HG03060 (cell line): ENCODE measurements around the gene ZNF628.

Experiments
- ATAC-seq: cut with Tn5 transposase; IDR thresholded peaks from one replicate; pipeline ENCODE4 v1.9.1; 2021; ENCODE audit warnings: low read depth, moderate number of reproducible peaks; ENCODE audit not compliant: unreplicated experiment

The ZNF628 gene

DNA sequence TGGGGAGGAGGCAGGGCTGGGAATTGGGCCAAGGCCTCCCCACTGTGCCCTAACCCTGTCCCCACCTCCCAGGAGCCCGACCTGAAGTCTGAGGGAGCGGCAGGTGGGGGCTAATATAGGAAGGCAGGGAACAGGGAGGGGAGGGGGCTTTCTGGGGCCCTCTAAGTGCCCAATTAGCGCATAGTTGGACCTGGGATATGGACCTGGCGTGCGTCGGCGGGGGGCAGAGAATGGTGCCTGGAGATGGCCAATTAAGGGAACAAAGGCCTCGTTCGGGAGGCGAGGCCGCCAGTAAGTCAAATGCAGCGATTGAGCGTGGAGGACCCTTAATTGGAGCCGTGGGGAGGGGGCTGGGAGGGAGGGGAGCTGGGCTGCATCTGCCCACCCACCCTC lies 11.8 kb upstream of the ZNF628 start, which contains the start of gene C19orf85:
C19orf85 (minus strand) TSS at position 90 of the 393 bp plus-strand sequence. CDS start 197 bp downstream, outside the sequence.
- ATAC-seq, result no peak

DNA sequence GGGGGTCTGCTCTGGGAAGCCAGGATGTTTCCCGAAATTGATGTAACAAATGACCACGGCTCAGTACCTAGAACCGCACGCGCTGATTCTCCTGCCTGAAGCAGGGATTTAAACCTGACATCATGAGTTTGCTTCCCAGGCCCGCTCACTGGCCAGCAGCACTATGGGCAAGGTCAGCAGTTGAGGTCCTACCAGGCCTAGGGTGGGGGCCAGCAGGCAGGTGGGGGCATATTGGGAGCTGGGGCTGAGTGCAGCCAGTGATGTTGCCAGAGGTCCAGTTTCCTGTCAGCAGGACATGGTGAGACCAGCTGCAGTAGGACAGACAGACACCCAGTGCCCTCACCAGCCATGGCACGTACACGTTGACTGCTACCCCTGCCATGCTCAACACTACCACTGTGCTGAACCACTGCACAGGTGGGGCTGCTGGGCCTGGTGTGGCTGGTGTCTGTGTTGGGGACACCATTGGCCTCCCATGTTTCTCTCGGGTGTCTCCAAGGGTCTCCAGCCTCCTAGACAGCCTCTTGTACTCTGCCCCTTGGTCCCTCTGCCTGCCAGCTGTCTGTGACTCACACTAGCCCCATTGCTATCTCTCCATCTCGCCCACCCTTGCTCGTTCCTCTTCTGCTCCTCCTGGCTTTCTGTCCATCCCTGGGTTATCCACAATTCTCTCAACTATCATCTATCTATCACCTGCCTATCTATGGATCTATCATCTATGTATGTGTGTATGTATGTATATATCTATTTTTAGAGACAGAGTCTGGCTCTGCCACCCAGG lies 10.8 kb upstream of the ZNF628 start:
- no peak for ATAC-seq

DNA sequence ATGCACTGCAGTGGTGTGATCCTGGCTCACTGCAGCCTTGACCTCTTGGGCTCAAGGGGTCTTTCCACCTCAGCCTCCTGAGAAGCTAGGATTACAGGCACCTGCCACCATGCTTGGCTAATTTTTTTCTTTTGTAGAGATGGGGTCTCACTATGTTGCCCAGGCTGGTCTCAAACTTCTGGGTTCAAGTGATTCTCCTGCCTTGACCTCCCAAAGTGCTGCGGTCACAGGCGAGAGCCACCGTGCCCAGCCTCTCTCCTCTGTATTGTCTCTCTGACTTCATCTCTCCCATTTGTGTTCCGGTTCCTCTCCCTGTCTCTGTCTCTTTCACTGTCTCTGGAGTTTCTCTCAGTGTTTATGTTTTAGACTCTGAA lies 10.2 kb upstream of the ZNF628 start:
- ATAC-seq, result no peak

DNA sequence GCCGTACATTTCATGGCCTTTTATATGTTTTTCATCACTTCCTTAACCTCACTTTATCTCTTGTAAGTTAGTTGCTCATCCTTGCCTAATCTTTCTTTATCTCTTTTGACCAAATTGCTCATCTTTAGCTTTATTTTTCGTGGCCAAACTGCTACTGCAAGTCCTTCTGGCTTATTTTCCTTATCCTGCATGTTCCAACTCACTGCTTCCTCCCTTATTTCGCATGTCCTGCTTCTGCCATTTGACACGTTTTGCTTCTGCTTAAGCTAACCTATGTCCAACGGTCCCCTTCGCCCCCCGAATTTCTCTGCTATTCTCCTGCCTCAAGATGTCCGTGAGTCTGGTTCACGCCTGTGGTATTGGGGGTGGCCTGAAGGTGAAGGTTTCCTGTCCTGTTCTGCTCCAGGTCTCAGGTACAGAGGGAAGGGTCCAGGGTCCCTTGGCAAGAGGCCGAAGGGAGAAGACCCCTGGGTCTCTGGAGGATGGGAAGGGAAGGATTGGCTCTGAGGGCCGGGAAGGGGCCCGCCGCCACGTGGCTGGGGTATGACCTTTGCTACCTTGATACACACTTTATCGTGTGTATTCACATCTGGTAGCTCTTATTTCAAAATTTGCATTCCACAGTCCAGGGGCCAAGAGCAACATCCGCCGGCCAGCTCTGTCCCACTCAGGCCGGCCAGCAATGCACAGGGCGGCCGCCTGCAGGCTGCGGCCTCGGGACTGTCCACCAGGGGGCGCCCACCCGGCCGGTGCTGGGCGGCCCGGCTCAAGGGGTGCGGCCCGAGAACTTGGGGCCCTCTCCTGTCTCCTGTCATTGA lies 9.0 kb upstream of the ZNF628 start:
- ATAC-seq, result no peak

DNA sequence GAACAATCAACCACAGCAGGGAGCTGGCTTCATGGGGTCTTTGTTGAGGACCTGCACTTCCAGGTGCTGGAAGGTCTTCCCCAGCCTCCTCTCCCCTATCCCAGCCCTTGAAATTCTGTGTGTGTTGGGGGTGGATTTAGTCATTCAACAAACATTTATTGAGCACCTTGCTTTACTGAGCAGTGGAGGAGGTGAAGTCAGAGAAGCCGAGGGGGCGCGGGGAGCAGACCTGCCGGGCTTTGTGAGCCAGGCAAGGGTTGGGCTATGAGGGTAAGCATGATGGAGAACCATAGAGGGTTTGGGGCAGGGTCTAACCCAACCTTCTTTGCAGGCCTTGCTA lies 8.4 kb upstream of the ZNF628 start:
- no peak for ATAC-seq

DNA sequence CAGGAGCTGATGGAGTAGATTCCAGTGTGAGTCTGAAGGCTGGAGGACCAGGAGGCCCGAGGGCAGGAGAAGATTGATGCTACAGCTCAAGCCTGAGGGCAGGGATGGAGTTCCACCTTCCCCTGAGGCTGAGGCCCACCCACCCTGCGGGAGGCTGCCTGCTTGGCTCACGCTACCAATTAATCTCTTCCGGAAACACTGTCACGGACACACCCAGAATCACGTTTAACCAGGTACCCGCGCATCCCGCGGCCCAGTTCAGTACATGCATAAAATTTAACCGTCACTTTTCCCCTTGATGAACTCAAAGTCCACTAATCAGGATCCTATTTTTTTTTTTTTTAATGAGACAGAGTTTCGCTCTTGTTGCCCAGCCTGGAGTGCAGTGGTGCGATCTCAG lies 5.2 kb upstream of the ZNF628 start:
- ATAC-seq, result no peak

DNA sequence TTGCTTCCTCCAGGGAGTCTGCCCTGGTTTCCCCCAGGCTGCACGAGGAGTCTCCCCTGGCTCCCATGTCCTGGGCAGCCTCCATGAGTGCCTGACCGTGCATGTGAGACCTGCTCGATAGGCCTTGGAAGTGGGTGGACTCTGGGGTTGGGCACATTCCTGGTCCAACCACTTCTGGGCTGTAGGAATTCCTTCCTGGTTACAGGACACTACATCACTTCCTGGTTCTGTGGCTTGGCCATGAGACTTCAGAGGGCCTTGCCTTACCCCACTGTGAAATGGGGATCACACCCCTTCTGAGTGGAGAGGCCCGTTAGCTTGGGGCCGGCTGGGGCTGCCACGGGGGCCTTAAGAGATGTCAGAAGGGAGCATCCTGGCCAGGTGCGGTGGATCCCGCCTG lies 4.0 kb upstream of the ZNF628 start:
- ATAC-seq, result no peak

DNA sequence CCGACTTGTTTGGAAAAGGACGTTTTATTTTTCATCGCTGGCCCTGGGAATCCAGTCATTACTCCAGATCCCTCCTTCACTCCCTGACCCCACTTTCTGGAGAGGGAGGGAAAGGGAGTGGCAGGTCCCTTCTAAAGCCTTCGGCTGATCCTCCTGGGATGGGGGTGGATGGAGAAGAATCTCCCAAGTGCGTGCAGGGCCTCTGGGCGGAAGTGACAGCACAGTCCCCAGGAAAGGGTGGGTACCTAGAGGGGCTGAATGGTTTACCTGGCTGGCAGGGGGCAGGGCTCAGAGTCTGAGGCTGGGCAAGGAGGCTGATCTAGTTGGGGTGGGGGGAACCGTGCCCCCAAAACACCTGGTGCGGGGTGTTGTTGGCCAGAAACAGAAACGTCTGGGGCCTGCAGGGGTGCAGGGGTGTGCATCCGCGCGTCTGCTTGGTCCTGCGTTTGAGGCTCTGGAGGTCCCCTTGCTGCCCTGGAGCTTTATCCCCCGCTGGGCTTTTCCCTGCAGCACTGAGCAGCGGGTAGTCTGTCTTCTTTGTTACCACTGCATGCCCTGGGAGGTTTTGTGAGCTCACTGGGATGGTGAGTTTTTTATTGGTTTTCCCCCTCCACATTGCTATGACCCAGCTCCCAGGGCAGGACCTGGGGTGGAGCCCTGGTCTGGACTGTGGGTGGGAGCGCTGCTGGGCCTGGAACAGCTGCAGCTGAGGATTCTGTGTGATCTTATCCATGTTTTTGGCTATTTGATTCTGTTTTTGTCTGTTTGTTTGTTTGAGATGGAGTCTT lies 3.0 kb upstream of the ZNF628 start:
- ATAC-seq, result no peak

DNA sequence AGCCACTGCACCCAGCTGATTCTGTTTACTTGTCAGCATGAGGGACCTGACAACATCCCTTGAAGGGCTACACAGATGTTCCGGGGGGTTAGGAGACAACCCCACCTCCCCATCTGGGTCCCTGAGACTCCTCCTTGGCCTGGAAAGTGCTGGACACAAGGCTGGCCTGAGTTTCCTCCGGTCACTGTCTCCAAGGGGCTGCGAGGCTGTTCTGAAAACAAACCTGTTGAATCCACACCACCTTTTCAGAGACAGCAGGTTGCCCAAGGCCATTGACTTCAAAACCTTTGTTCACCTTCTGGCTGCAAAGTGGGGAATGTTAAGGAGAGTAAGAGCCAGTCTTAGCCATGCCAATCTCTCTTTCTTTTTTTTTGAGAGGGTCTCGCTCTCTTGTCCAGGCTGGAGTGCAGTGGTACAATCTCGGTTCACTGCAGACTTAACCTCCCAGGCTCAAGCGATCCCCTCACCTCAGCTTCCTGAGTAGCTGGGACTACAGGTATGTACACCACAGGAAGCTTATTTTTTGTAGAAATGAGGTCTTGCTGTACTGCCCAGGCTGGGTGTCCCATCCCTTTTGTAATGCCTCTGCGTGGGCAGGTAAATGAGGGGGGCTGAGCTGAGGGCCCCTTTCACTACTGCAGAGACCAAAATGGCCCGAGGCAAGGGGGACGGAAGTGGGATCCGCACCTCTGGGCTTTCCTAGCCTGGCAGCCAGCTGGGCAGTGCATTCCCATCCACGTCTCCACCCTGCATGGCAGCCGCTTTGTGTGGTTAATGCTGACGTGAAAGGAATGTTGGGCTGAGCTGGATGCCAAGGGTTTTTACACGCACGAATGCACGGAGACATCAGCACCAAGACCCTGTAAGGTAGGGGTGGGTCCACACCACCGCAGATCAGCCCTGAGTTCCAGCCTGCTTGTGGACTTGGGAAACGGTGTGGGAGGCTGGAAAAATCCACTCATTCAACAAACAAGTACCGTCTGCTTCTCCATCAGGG lies 1.9 kb upstream of the ZNF628 start:
- ATAC-seq, result no peak

DNA sequence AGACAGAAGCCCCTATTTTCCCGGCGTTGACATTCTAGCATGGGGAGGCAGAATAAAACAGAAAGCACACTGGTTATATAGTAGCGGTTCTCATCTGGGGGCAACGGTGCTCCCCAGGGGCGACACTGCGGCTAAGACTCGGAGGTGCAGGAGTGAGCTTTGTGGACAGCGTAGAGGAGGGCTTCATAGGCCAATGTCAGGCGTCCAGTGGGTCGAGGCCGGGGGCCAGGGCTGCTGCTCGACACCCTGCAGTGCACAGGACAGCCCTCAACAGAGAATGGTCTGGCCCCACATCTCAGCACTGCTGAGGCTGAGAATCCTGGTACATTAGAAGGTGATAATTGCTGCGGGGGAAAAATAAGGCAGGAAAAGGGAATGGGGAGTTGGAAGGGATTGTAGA lies 1.5 kb downstream of the ZNF628 start:
- ATAC-seq, result no peak

DNA sequence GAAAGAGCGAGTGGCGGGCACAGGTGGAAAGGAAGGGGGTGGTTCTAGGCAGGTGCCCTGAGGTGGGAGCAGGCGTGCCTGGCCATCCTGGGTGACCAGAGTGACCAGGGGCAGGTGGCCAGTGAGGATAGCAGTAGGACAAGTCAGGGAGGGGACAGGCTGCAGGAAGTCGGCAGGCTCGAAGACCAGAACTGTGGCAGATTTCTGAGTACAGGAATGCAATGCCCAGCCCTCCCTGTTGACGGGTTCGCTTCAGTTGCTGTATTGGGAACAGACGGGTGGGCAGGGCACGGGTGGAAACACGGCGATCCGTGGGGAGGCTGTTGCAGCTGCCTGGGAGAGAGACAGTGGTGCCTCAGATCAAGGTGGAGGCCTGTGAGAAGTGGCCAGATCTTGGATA lies 1.9 kb downstream of the ZNF628 start:
- ATAC-seq, result no peak

DNA sequence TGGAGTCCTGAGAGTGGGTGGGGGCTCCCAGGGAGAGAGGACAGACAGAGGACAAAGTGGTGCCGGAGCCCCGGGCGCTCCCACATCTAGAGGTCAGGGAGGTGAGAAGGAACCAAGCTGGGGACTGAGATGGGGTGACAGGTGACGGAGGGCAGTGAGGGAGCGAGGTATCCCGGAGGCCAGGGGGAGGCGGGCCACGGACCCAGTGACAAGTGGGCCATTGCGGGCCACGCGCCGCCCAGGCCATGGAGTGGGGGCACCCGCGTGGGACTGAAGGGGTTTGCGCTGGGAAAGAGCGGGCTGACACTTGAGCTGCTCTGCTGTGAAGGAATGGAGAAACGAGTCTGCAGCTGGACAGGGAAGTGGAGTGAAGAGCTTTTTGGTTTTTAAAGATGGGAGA lies 2.6 kb downstream of the ZNF628 start:
- no peak for ATAC-seq

DNA sequence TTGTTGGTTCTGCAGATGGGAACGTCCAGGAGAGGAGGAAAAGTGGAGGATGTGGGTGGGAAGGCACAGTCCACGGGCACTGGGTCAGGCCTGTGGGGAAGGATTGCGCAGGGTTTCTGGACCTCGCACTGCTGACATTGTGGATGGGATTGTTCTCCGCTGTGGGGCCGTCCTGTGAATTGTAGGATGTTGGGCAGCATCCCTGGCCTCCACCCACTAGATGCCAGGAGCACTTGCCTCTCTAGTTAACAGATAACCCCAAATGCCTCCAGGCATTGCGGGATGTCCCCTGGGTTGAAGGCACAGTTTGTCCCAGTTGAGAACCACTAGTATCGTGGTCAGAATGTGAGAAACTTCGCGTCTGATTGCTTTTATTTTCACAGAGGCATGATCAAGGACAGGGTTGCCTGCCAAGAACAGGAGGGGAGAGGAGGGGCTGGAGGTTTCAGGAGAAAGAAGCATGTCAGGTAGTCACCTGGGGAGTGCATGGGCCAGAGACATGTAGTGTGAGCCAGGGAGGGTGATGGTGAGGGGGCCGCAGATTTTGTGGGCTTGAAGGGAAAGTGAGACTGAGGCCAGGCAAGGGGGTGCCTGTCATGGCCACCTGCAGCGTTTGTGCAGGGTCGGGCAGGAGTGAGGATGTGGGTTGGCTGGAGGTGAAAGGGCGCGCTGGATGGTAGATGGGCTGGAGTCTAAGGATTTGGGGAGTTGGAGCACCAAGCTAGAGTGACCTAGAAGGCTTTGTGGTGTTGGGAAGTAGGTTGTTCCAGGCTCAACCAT lies 3.2 kb downstream of the ZNF628 start:
- ATAC-seq, result no peak

DNA sequence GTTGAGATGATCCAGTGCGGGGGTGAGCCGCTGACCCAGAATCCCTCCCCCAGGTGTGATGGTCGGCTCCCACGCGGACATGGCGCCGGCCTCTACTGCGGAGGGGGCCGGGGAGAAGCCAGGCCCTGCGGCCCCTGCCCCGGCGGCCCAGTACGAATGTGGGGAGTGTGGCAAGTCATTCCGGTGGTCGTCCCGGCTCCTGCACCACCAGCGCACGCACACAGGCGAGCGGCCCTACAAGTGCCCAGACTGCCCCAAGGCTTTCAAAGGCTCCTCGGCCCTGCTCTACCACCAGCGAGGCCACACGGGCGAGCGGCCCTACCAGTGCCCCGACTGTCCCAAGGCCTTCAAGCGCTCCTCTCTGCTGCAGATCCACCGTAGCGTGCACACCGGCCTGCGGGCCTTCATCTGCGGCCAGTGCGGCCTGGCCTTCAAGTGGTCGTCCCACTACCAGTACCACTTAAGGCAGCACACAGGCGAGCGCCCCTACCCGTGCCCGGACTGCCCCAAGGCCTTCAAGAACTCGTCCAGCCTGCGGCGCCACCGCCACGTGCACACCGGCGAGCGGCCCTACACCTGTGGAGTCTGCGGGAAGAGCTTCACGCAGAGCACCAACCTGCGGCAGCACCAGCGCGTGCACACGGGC lies 4.9 kb downstream of the ZNF628 start:
- ATAC-seq, result no peak

DNA sequence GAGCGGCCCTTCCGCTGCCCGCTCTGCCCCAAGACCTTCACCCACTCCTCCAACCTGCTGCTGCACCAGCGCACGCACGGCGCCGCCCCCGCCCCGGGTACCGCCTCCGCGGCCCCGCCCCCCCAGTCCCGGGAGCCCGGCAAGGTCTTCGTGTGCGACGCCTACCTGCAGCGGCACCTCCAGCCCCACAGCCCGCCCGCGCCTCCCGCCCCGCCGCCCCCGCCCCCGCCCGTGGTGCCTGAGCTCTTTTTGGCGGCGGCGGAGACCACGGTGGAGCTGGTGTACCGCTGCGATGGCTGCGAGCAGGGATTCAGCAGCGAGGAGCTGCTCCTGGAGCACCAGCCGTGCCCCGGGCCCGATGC lies 5.4 kb downstream of the ZNF628 start:
- no peak for ATAC-seq

DNA sequence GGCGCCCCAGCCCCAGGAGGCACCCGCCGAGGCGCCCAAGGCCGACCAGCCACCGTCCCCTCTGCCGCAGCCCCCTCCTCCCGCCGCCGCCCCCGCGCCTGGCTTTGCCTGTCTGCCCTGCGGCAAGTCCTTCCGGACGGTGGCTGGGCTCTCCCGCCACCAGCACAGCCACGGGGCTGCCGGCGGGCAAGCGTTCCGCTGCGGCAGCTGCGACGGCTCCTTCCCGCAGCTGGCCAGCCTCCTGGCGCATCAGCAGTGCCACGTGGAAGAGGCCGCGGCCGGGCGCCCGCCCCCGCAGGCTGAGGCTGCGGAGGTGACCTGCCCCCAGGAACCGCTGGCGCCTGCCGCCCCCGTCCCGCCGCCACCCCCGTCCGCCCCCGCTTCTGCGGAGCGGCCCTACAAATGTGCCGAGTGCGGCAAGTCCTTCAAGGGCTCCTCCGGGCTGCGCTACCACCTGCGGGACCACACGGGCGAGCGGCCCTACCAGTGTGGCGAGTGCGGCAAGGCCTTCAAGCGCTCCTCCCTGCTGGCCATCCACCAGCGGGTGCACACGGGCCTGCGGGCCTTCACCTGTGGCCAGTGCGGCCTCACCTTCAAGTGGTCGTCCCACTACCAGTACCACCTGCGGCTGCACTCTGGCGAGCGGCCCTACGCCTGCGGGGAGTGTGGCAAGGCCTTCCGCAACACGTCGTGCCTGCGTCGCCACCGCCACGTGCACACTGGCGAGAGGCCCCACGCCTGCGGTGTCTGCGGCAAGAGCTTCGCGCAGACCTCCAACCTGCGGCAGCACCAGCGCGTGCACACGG lies 5.9 kb downstream of the ZNF628 start:
- ATAC-seq, result no peak

DNA sequence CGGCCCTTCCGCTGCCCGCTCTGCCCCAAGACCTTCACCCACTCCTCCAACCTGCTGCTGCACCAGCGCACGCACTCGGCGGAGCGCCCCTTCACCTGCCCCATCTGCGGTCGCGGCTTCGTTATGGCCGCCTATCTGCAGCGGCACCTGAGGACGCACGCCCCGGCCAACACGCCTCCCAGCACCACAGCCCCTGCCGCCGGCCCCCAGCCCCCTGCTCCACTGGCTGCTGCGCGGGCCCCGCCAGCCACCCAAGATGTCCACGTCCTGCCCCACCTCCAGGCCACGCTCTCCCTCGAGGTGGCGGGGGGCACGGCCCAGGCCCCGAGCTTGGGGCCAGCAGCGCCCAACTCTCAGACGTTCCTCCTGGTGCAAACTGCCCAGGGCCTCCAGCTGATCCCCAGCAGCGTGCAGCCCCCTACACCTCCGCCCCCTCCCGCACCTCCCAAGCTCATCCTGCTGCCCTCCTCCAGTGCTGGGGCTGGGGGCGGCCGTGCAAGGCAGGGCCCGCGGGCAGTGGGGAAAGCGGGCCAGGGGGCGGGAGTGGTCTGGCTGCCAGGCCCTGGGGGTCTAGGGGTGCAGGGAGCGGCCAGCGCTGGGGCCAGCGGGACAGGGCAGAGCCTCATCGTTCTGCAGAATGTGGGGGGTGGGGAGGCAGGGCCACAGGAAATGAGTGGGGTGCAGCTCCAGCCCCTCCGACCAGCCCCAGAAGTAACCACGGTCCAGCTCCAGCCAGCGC lies 6.7 kb downstream of the ZNF628 start:
- ATAC-seq, result no peak
